Esophagus squamous epithelium (tissue), 4 donors: ENCODE data around the gene SRPRA.

Experiments
- POLR2A ChIP-seq, 4 donors: fragments of 450-650 bp; IDR thresholded peaks; one replicate each; pipeline ENCODE4 v1.6.1; 2017; ENCODE audit warnings: antibody characterized with exemption in 4 of 4, mild to moderate bottlenecking in 4 of 4, moderate library complexity in 3 of 4
- TF ChIP-seq, protein P1 (sequence below), 6 experiments: fragments of 450-650 bp in 4 of 6; fragments of 200-600 bp in 2 of 6; sonication (generic) in 2 of 6; IDR thresholded peaks; one replicate each; pipeline ENCODE4 v1.5.1; 2016 to 2019; ENCODE audit warnings: antibody characterized with exemption in 6 of 6, mild to moderate bottlenecking in 4 of 6, moderate library complexity in 4 of 6

DNA sequence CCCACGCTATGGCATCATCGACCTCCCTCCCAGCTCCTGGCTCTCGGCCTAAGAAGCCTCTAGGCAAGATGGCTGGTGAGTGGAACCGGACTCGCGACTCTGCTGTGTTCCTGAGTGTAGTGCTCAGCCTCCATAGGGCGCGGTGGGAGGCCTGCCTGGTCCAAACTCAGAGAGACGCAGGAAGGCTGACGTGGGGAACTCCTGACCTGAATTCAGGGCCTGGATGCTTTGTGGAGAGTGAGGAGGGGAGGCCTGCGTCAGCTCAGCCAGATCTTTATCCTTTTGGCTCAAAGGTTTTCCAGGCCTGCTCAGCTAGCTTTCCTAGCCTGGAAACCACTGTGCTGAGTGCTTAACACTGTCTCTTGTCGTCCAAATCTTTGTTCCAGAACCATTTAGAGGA lies 22.2 kb upstream of the SRPRA start:
- TF ChIP-seq, protein P1, sequence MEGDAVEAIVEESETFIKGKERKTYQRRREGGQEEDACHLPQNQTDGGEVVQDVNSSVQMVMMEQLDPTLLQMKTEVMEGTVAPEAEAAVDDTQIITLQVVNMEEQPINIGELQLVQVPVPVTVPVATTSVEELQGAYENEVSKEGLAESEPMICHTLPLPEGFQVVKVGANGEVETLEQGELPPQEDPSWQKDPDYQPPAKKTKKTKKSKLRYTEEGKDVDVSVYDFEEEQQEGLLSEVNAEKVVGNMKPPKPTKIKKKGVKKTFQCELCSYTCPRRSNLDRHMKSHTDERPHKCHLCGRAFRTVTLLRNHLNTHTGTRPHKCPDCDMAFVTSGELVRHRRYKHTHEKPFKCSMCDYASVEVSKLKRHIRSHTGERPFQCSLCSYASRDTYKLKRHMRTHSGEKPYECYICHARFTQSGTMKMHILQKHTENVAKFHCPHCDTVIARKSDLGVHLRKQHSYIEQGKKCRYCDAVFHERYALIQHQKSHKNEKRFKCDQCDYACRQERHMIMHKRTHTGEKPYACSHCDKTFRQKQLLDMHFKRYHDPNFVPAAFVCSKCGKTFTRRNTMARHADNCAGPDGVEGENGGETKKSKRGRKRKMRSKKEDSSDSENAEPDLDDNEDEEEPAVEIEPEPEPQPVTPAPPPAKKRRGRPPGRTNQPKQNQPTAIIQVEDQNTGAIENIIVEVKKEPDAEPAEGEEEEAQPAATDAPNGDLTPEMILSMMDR (IDR thresholded peaks at IDR 0.05): no peak
- no peak for TF ChIP-seq POLR2A (IDR thresholded peaks at IDR 0.05)
